Measurements from ENCODE around the gene DRAXIN. TPM values are rescaled to one million over a fixed set of nuclear protein-coding genes. Genes with fewer than 3 reads are reported as not detected.

DRAXIN gene
- total RNA-seq, 4 donors from 2014 or later: not detected

DNA sequence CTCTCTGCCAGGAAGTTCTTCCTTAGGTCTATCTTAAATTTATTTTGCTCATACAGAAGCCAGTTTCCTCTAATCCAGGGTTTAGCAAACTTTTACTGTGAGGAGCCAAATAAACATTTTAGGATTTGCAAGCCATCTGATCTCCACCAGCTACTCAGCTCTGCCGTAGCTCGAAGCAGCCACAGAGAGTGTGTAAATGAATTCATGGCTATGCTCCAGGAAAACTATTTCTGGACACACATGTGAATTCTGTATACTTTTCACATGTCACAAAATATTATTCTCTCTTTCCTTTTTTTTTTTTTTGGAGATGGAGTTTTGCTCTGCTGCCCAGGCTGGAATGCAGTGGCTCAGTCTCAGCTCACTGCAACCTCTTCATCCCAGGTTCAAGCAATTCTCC, 31.0 kb downstream of the DRAXIN start:
- Histone ChIP-seq H3K27me3 (no peaks in the 10 kb centered on the region), H3K9me3 (no peaks in the 10 kb centered on the region), H3K27ac (no peak overlapping the region), H3K36me3 (no peaks in the 10 kb centered on the region), H3K4me3 (no peak overlapping the region), H3K4me1 (peaks cover 0 to 8% of the 10 kb centered on the region in 2 donors)
- TF ChIP-seq POLR2A (IDR thresholded peaks at IDR 0.05): no peak
- TF ChIP-seq, protein P1, sequence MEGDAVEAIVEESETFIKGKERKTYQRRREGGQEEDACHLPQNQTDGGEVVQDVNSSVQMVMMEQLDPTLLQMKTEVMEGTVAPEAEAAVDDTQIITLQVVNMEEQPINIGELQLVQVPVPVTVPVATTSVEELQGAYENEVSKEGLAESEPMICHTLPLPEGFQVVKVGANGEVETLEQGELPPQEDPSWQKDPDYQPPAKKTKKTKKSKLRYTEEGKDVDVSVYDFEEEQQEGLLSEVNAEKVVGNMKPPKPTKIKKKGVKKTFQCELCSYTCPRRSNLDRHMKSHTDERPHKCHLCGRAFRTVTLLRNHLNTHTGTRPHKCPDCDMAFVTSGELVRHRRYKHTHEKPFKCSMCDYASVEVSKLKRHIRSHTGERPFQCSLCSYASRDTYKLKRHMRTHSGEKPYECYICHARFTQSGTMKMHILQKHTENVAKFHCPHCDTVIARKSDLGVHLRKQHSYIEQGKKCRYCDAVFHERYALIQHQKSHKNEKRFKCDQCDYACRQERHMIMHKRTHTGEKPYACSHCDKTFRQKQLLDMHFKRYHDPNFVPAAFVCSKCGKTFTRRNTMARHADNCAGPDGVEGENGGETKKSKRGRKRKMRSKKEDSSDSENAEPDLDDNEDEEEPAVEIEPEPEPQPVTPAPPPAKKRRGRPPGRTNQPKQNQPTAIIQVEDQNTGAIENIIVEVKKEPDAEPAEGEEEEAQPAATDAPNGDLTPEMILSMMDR (IDR thresholded peaks at IDR 0.05 in 4 of 5, conservative IDR thresholded peaks at IDR 0.05 in 1 of 5): no peak
- DNase-seq: no peak
- no peak for ATAC-seq
- in situ Hi-C loops (cut with MboI; ENCODE audit: low sequenced_read_pairs in 4 of 4) (no loop called here), intact Hi-C loops (cut with DNase I; ENCODE audit: low total_unique reads) (no loop called here)

DNA sequence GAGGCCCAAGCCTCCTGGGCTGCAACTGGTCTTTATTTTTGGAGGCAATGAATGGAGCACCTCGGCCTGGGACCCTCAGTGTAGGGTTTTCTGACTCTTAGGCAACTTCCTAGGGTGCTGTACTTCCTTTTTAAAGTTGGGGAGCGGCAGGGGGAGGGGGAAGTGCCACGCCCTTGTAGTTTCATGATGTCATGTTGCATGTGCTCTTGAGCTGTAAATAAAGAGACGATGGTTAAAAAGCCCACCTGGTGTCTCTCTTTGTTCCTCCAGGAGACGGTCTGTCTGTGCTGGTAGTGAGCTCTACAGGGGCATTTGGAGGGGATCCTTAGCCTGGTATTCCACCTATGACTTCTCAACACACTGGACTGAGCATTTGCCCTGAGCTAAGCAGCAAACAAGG, 34.1 kb downstream of the DRAXIN start:
- Histone ChIP-seq H3K9me3 (no peaks in the 10 kb centered on the region), H3K36me3 (no peaks in the 10 kb centered on the region), H3K27me3 (no peaks in the 10 kb centered on the region), H3K4me3 (no peak overlapping the region), H3K27ac (no peak overlapping the region), H3K4me1 (peaks cover 0 to 3% of the 10 kb centered on the region in 2 donors)
- DNase-seq: no peak
- in situ Hi-C loops (cut with MboI; ENCODE audit: low sequenced_read_pairs in 4 of 4): no loop called here
- no peak for ATAC-seq
- no peak for TF ChIP-seq POLR2A (IDR thresholded peaks at IDR 0.05)
- TF ChIP-seq, protein P1 (IDR thresholded peaks at IDR 0.05 in 4 of 5, conservative IDR thresholded peaks at IDR 0.05 in 1 of 5): no peak
- intact Hi-C loops (cut with DNase I; ENCODE audit: low total_unique reads): no loop called here

DNA sequence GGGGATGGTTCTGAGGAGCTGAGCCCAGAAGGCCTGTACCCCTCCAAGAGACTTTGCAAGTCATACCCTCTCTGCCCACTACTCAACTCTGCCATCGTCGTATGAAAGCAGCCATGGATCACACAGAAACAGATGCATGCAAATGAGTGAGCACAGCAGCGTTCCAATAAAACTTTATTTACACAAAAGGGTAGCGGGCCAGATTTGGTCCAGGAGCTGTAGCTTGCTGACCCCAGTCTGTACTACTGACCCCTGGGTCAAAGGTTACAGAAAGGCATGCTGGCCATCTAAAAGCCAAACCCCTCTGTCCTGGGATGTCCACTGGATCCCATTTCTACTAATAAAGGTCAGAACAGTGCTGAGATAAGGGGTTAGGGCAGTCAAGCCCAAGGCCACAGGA, 35.6 kb downstream of the DRAXIN start:
- H3K27ac ChIP-seq: no peak overlapping the region
- no peak overlapping the region for H3K4me3 ChIP-seq
- H3K36me3 ChIP-seq: no peaks in the 10 kb centered on the region
- TF ChIP-seq, protein P1 (IDR thresholded peaks at IDR 0.05 in 4 of 5, conservative IDR thresholded peaks at IDR 0.05 in 1 of 5): no peak
- no peak for TF ChIP-seq POLR2A (IDR thresholded peaks at IDR 0.05)
- intact Hi-C loops (cut with DNase I; ENCODE audit: low total_unique reads) (no loop called here), in situ Hi-C loops (cut with MboI; ENCODE audit: low sequenced_read_pairs in 4 of 4) (no loop called here)
- DNase-seq: no peak
- no peaks in the 10 kb centered on the region for H3K27me3 ChIP-seq
- peaks cover 9 to 10% of the 10 kb centered on the region in 2 donors for H3K4me1 ChIP-seq
- no peaks in the 10 kb centered on the region for H3K9me3 ChIP-seq
- ATAC-seq: no peak

DNA sequence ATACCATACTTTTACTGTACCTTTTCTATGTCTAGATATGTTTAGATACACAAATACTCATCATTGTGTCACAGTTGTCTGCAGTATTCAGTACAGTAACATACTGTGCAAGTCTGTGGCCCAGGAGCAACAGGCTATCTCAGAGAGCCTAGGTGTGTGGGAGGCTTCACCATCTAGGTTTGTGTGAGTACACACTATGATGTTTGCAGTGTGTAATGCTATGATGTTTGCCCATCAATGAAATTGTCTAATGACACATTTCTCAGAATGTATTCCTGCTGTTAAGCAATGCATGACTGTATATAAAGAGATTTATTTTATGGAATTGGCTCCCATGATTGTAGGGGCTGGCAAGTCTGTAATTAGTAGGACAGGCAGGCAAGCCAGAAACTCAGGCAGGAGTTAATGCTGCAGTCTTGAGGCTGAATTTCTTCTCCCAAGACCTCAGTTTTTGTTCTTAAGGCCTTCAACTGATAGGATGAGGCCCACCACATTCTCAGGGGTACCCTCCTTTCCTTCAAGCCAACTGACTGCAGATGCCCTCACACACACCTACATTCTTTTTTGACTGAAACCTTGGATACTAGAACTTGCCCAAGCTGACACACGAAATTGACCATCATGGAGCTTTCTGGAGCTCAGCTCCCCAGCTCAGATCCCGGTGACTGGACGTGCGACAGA, 36.8 kb downstream of the DRAXIN start:
- in situ Hi-C loops (cut with MboI; ENCODE audit: low sequenced_read_pairs in 4 of 4) (no loop called here), intact Hi-C loops (cut with DNase I; ENCODE audit: low total_unique reads) (no loop called here)
- Histone ChIP-seq H3K27ac (no peak overlapping the region), H3K4me3 (no peak overlapping the region), H3K36me3 (no peaks in the 10 kb centered on the region), H3K9me3 (no peaks in the 10 kb centered on the region), H3K27me3 (no peaks in the 10 kb centered on the region), H3K4me1 (peaks cover 12 to 17% of the 10 kb centered on the region in 2 donors)
- no peak for DNase-seq
- TF ChIP-seq POLR2A (IDR thresholded peaks at IDR 0.05): no peak
- TF ChIP-seq, protein P1 (IDR thresholded peaks at IDR 0.05 in 4 of 5, conservative IDR thresholded peaks at IDR 0.05 in 1 of 5): no peak
- no peak for ATAC-seq

DNA sequence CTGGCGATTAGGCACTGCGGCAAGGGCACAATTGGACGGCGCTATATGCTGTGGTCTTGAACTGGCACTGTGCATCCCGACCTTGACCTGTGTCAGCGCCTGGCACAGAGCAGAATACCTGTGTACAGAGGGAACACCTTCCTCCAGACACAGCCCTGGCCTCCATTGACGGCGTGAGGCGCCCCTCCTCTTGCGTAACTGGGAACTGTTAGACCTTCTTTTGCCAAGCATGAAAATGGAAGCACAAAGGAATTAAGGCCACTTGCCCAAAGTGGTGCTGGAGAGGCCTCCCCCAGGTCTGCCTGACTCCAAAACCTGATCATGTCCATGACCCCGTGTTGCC, 37.6 kb downstream of the DRAXIN start:
- Histone ChIP-seq H3K4me3 (no peak overlapping the region), H3K9me3 (no peaks in the 10 kb centered on the region), H3K4me1 (peaks cover 12 to 17% of the 10 kb centered on the region in 2 donors), H3K27me3 (no peaks in the 10 kb centered on the region), H3K36me3 (no peaks in the 10 kb centered on the region), H3K27ac (peak overlapping the region in 1 of 4 donors; percentile 38)
- in situ Hi-C loops (cut with MboI; ENCODE audit: low sequenced_read_pairs in 4 of 4) (no loop called here), intact Hi-C loops (cut with DNase I; ENCODE audit: low total_unique reads) (no loop called here)
- DNase-seq (no peak), ATAC-seq (no peak)
- TF ChIP-seq, protein P1 (IDR thresholded peaks at IDR 0.05 in 4 of 5, conservative IDR thresholded peaks at IDR 0.05 in 1 of 5): no peak
- TF ChIP-seq POLR2A (IDR thresholded peaks at IDR 0.05): no peak
